HG03060 (cell line): ENCODE data around the gene RAMP1.
"Not testable (repeated sequence)": the region's sequence is repeated elsewhere in the genome, so short reads cannot be mapped to it uniquely, and the experiment has no call there.

Source experiments
- ATAC-seq: cut with Tn5 transposase; IDR thresholded peaks from one replicate; pipeline ENCODE4 v1.9.1; 2021; ENCODE audit warnings: low read depth, moderate number of reproducible peaks; ENCODE audit not compliant: unreplicated experiment

Gene RAMP1

DNA sequence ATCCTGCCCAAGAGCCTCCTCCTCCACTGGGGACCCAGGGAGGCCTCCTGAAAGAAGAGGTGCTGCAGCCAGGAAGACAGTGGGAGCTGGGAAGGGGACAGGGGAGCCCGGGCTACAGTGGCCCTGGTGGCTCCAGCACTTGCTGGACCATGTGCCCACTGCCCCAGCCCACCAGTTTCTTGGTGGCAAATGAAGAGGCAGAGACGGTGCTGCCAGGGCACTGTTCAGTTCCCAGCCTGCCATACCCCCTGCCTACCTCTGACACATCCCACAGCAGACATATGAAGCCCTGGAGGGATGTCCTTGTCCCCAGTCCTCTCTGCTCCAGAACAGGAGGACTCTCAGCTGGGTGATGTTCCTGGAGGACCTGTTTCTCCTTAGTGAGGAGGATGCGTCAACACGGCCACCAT, 3.7 kb downstream of the RAMP1 start:
- ATAC-seq = no peak

DNA sequence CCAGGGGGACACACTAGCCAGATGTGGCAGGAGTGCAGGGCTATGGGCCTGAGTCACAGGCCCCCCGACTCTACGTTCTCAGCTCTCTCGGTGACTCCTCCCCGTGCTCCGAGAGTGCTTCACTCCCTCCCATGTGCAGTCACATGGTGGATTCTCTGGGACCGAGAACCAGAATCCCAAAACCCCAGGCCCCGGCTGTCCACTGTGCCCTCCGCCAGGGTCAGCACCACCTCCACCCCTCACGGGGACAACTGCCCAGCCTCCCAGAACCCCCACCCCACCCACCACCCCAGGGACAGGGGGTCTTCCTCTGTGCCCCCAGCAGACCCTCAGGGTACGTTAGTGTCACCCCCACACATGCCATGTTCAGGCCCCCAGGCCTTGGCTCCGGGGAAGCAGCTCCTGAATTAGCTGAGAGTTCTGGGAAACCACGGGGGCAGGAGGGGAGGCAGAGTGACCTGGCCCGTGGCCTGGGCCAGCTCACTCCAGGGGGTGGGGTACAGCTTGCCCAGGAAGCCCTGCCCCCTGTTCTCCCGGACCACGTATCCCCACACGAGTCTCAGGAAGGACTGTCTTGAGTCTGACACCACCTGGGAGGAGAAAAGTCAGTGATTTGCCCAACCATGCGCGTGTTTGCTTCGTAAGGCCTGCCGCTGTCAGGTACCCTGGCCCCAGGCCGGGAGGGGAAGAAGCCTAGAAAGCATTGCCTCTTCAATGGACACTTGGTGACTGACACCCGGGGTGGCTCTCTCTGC, 4.4 kb downstream of the RAMP1 start:
- no peak for ATAC-seq

DNA sequence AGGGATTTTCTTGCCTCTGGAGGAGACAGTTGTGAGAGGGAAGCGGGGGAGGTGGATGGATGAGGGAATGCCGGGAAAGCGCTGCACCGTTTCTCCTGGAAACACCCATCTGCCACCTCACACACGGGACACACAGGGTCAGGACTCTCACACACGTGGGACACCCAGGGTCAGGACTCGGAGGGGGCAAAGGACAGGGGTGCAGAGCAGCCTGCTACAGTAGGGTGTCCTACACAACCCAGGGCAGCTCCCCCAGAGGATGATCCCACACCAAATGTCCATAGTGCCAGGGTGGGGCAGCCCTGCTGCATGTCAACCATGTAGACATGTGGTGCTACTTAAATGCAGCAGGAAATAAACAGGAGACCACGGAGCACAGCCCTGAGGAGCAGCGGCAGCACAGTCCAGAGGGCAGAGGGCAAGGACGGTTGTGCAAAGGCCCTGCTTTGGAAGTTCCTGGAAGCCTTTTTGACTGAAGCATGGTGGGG, 5.1 kb downstream of the RAMP1 start:
- ATAC-seq = no peak

DNA sequence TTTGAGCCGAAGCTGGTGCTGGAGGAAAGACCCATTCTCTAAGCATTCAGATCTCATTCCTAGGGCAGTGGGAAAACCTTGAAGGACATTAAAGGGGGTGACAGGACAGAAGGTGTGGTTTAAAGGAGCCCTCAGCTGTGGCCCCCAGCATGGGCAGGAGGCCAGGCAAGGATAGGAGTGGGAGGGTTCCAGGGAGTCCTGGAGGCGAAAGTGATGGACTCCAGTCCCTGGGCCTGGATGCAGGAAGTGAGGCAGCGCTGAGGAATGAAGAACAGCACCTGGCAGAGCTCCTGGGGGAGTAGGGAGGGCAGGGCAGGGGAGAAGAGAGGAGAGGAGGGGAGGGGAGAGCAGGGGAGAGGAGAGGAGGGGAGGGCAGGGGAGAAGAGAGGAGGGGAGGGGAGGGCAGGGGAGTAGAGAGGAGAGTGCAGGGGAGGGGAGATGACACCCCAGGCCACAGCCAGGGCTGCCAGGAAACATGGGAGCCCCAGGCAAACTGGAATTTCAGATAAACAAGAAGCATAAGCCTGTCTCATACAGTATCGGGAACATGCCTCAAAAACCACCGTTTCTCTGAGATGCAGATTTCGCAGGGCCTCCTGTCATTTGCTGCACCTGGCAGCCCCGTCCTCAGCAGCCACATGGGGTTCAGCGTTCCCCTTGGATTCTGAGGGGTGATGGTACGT, 5.7 kb downstream of the RAMP1 start:
- no peak for ATAC-seq

DNA sequence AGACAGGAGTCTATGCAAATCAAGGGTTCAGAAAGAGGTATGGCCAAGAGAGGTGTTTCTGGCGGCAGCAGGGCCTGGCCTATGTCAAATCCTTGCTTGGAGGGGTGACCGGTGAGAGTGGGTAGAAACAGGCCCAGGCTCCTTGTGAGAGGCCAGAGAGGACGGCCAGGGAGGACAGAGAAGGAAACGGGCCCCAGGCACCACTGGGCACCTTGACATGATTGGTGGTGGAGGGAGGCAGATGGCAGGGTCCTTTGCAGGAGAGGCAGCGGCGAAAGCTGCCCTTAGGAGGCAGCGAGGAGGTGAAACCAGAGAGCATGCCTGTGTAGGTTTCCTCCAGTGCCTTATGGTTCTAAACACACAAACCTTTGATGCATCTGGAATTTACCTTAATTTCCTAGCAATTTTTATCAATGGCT, 6.2 kb downstream of the RAMP1 start:
- ATAC-seq = no peak

DNA sequence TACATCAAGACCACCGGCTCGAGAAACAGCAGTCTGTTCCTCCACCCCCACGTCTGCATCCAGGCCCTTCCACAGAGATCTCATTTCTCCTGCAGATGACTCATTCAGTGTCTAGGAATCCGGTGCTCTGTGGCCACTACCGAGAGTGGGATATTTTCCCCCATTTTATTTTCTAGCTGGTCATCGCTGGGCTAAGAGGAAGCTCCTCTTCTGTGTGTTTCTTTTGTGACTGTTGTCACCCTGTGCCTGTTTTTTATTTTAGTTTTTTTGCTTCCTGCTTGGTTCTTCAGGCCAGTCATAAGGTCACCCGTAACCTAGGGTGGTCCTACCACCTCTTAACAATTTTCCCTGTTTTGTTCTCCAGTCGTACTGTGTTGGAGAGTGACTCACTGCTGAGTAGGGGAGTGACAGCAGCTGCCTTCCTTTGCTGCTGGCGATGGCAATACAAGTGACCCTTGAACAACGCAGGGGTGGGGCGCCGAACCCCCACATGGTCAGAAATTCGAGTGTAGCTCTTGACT, 6.7 kb downstream of the RAMP1 start:
- ATAC-seq = no peak

DNA sequence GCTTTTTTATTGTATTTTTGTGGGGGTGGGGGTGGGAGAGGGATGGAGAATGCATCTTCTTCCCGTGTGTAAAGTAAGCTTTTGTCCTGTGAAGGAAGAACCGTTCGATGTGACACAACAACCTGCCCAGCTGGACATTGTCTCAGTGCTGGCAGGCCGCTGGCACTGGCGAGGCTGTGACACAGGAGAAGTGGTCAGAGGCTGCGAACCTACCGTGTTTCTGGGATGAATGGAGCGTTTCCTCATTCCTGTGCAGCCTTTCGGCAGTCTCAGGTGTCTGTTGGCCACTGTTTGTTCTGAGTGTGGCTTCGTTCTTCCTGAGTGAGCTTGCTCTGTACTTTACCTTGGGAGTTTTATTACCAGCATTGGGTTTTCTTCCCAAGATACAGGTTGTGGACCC, 8.0 kb downstream of the RAMP1 start:
- no peak for ATAC-seq

DNA sequence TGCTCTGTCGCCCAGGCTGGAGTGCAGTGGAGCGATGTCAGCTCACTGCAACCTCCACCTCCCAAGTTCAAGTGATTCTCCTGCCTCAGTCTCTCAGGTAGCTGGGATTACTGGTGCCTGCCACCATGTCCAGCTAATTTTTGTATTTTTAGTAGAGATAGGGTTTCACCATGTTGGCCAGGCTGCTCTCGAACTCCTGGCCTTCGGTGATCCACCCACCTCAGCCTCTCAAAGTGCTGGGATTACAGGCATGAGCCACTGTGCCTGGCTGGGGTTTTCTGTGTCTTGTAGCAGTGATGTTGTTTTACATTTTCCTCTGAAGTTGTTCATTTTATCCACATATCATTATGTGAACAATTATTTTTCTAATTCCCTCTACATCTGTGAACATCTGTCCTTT, 8.7 kb downstream of the RAMP1 start:
- not testable (repeated sequence) for ATAC-seq

DNA sequence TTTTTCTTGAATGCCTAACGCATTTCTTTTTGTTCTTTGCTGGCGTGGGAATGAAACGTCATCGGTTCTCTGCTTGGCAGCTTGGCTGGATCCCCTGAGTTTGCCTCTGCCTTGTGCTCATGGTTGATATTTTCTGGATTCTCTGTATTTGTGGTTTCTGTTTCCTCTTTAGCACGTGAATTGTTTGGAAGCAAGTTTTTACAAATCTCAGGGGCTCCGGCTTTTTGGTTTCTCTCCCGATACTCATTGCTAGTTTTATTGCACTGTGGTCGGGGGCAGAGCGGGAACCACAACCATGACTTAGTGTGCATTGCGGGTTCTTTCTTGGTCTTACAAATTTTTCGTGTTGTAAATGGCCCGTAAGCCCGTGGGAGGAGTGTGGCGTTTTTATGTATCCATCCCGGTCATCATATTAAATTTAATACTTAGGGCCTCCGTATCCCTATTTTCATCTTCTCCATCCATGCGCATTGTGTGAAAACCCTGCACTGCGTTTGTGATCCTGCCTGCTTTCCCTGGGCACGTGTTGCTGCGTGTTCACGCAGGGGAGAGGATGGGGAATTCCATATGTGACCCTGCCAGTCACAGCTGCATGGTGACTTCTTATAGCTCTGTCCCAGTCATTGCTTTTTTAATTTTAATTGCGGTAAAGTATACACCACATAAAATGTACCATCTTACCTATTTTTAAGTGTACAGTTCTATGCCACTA, 9.4 kb downstream of the RAMP1 start:
- no peak for ATAC-seq

DNA sequence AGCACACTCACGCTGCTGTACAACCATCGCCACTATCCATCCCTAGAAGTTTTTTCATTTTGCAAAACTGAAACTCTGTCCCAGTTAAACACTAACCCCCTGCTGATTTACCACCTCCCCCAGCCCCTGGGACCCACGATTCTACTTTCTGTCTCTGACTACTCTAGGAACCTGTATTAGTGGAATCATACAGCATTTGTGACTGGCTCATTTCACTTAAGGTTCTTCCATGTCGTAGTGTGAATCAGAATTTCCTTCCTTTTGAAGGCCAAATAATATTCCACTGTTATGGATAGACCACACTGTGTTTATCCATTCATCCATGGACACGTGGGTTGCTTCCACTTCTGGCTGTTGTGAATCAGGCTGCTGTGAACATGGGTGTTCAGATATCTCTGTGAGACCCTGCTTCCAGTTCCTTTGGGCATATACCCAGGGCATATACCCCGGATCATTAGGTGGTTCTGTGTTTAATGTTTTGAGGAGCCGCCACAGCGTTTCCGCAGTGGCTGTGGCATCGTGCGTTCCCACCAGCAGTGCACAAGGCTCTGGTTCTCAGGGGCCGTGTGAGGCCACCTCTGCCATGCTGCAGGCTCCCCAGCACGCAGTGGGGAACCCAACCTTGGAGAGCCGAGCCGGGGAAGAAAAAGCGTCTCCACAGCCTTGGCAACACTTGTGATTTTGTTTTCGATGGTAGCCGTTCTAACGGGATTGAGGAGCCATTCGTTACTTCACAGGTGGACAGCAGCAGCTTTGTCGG, 10.1 kb downstream of the RAMP1 start:
- ATAC-seq = no peak

DNA sequence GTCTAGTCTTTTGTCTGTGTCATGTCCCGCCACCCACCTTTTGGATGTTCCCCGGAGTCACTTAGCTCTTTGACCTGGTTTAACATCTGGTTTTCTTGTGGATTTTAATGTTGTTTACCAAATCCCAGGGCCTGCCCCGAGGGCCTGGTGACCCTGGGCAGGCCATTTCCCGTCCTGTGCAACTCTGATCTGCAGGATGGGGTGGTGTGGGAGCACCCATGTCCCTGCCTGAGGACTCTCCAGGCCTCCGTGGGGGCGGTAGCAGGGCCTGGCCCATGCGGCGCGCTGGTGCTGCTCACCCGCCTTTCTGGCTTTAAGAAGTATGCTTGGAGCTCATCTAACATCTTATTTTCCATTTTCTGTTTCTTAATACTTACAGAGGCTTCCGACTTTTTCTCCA, 10.7 kb downstream of the RAMP1 start:
- no peak for ATAC-seq

DNA sequence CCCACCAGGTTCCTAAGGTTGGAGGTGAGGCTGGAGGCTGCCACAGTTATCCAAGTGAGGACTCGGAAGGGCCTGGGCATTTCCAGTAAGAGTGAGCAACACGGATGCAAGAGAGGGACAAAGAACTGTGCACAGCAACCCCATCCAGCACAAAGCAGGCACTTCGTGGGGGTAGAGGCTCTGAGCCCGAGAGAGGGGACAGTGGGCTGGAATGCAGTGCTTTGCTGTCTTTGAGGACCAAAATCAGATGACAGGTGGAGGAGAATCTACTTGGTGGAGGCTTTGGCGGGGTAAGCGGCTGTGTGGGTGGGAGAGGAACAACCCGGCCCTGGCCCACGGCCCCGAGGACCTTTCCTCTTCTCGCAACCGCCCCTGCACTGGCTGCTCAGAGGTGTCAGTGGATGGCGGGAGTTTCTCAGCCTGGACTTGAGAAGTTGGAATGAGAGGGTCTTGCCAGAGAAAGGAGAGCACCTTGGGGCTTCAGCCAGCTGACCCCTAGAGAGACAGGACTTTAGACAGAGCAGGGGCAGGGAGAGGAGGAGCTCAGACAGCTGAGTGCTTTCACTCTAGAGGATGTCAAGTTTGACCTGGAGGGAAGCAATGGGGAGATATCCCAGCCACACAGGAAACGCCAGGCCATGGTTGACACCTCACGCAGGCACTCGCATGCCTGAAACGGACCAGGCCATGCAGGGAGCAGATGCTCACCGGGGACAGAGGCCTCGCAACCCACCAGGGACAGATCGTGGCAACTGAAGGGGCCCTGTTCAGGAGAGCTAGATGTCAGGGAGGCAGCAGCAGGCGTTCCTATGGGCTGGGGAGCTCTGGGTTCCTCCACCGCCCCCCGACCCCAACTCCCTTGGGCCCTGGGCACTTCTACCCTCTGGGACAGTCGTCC, 11.6 kb downstream of the RAMP1 start:
- ATAC-seq = no peak

DNA sequence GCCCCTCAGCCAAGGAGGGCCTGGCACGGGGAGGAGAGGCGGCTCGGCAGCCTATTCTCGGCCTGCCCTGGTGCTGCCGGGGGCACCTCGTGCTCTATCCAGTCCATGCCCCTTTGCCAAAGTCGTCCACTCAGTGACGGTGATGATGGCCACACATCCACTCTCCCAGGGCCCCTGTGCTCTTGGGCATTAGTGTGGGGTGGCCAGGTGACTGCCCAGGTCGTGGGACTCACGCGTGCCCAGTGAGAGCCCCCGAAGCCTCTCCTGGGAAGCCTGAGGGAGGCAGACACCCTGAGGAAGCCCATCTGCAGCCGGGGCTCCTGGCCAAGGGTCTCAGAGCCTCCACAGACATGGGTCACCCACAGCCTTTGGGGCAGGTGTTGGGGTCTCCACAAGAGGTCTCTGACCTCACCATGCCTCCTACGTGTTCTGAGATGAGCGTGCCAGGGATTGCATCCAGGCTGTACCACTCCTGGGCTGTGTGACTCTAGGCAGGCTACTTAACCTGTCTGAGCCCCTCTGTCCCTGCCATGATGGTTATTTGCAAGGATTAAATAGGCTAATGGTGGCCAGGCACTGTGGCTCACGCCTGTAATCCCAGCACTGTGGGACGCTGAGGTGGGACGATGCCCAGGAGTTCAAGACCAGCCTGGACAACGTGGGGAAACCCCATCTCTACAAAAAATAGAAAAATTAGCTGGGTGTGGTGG, 12.9 kb downstream of the RAMP1 start:
- ATAC-seq = no peak

DNA sequence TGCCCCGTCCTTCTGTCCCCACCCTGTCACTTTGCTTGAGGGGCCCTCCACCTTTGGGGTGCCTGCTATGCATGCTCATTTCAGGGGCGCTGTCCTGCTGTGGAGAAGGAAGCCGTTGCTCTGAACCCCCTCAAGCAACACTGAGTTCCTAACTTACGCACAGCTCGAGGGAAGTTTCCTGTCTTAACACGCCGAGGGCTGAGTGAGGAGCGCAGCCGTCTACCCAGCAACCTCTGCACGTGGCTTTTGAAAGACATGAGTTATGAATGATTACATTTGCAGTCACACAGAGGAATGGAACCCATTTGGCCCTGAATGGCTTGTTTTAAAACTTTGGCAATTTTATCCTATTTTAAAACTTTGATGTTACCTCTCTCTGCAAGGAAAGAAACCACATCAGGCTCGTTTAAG, 14.0 kb downstream of the RAMP1 start:
- ATAC-seq = no peak

DNA sequence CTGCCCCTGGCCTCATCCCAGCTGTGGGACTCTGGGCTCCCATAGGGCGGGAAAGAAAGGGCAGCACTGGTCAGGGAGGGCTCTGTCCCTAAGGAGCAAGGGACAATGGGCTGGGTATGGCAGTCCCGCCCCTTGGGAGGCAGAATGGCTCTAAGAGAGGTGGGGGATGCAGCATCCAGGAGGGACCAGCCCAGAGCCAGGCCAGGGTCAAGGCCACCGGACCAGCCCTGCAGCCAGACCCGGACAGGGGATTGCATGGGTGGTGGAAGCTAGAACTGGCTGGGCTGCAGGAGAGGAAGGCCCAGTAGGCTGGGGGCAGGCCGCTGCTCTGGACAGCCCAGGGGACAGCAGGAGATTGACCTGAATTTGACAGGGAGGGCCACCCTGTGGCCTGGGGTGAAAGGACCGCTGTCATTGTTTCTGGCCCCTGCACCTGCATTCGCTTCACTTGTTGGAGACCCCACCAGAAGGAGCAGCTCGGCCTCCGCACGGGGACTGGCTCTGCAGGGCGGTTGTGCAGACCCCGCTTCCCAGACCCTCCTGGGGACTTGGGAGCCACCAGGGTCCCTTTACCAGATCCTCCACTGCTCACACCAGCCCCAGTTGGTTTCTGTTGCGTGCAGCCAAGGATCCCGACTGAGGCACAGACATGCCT, 14.6 kb downstream of the RAMP1 start:
- ATAC-seq = no peak

DNA sequence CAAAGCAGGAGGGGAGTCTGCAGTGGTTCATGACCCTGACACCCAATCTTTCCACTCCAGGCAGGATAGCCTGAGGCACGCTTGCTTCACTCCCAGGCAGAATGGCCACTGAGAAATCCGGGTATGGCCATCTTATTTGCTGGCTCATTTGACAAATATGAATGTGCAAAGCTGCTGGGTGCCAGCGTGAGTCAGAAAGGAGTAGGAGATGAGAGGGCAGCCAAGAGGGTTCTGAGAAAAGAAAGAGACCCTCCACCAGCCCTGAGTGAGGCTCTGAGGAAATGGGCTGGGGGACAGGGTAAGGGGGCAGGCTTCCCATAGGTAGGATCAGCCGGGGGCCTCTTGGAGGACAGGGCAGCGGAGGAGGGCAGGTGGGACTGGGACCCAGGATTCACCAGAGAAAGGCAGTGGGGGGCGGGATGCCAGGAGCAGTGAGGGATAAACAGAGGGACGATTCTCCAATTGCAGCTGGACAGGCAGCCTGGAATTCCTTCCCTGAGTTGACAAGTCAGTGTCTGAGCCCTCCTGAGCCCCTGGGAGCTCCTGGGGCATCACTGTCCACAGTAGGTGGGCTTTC, 15.2 kb downstream of the RAMP1 start:
- ATAC-seq = no peak

DNA sequence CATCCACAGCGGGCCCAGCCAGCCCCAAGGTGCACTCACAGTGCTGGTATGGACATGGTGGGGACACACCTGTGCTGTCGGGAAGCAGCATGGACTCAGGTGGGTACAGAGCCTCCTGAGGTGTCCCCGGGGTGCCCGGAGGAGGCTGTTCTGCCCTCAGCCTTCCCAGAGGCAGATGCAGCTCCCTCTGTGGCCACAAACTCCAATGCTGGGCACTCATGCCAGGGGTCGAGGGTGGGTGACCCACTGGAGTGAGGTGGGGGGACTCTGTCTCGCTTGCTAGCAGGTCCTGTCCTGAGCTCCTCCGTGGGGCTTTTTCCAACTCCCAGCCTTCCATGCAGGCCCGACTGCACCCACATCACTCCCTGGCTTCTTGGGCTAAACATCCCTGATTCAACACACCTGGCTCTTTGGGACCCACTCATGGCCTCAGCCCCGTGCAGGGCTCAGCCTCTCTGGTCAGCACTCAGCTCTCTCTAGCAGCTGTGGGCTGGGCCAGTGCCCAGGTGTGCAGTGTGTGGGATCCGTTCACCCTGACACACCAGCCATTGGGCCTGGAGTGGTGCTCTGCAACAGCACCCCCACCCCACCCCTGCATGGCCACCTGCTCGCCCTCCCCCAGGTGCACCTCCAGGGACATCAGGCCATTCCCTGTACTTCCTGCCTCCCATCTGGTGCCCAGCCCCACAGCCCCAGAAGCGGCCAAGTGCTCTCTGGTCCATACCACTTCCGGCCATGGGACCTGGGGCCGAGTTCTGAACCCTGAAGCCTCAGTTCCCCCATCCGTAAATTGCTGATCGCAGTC, 16.0 kb downstream of the RAMP1 start:
- no peak for ATAC-seq
